ENCODE results near the gene LRRC4C. TPM values are rescaled to one million over a fixed set of nuclear protein-coding genes. Genes with fewer than 3 reads are reported as not detected.

LRRC4C gene
- total and polyA plus RNA-seq, 2 donors (not counting 3 experiments of a cell fraction or from before 2014, with no cell fraction given) = not detected

DNA sequence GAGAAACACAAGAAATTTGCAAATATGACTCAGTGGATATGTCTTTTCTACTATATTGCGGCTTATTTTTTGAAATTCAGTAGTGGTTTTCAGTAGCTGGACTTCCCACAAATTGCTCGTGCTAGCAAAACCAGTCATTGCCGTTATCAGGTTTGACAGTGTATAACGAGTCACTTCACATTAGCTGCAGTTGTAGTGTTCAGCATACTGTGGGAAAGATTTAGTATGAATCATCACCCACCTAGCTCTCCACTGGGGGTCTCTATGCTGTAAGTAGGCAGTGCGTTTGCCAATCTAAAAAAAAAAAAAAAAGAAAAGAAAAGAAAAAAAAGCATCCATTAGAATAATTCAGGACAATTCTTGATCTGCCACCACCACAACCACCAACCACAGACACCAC lies 1318.9 kb downstream of the LRRC4C start:
- FAIRE-seq (no peak), DNase-seq (ENCODE audit: low read depth, low spot score) (no peak)
- no peaks in the 10 kb centered on the region for H3K9me1 ChIP-seq (replicated peaks; ENCODE audit: control insufficient read depth, extremely low read depth, insufficient read depth, low read length)
- POLR2A ChIA-PET = no interaction called here
- H3K36me3 ChIP-seq (ENCODE audit: control insufficient read depth in 2 of 2, extremely low read depth in 1 of 2, insufficient read depth in 2 of 2, low read length in 2 of 2) = no peaks in the 10 kb centered on the region
- H3K4me1 ChIP-seq (ENCODE audit: control insufficient read depth, extremely low read depth, insufficient read depth, low read length) = no peaks in the 10 kb centered on the region
- H3K27ac ChIP-seq (ENCODE audit: insufficient read depth, low read depth, low read length) = no peak overlapping the region
- H3K9me3 ChIP-seq (replicated peaks; ENCODE audit: control insufficient read depth, insufficient read depth, low read length) = no peaks in the 10 kb centered on the region
- CTCF ChIA-PET = no interaction called here
- no peak overlapping the region for H3K4me3 ChIP-seq (replicated peaks in 1 of 3; ENCODE audit: insufficient read depth in 1 of 3, low read depth in 1 of 3, low read length in 3 of 3)
- TF ChIP-seq MAX (IDR thresholded peaks at IDR 0.05; ENCODE audit: insufficient read depth, insufficient read length) = no peak
- no peak for TF ChIP-seq EZH2 (IDR thresholded peaks at IDR 0.05; ENCODE audit: borderline replicate concordance, low read depth, low read length, severe bottlenecking)
- TF ChIP-seq MYC (IDR thresholded peaks at IDR 0.05; ENCODE audit: low read depth, low read length) = no peak
- no peak for TF ChIP-seq JUN (IDR thresholded peaks at IDR 0.05; ENCODE audit: borderline replicate concordance, insufficient read depth, insufficient read length, low read depth)
- no peak for TF ChIP-seq CTCF (IDR thresholded peaks at IDR 0.05; ENCODE audit: extremely low read depth in 1 of 2, insufficient read depth in 1 of 2, low read depth in 1 of 2, low read length in 2 of 2)
- TF ChIP-seq FOS (IDR thresholded peaks at IDR 0.05; ENCODE audit: borderline replicate concordance, insufficient read depth, low read length) = no peak
- TF ChIP-seq POLR2AphosphoS5 (IDR thresholded peaks at IDR 0.05; ENCODE audit: insufficient read depth, low read depth, low read length) = no peak
- TF ChIP-seq POLR2A (IDR thresholded peaks at IDR 0.05; ENCODE audit: low read depth, low read length) = no peak
- BruUV-seq (replicated peaks) = no TSS peak
- intact Hi-C loops (cut with micrococcal nuclease) = no loop called here
- no peak overlapping the region for H3K9ac ChIP-seq (replicated peaks; ENCODE audit: extremely low read depth, insufficient read depth, low read length)
- no peak overlapping the region for H3K4me2 ChIP-seq (ENCODE audit: insufficient read depth, low read length)
- H3K79me2 ChIP-seq (ENCODE audit: control insufficient read depth, insufficient read depth, low read length) = no peaks in the 10 kb centered on the region
- no peaks in the 10 kb centered on the region for H3K27me3 ChIP-seq (ENCODE audit: control insufficient read depth in 2 of 2, insufficient read depth in 2 of 2, low read length in 2 of 2)
- no peaks in the 10 kb centered on the region for H4K20me1 ChIP-seq (replicated peaks; ENCODE audit: control insufficient read depth, extremely low read depth, insufficient read depth, low read length)
- no peak overlapping the region for H2AFZ ChIP-seq (ENCODE audit: low read depth, low read length)
- dilution Hi-C loops (cut with MboI; ENCODE audit: extremely low pct_ligation_motif_present, low sequenced_read_pairs) = no loop called here

All from endothelial cell of umbilical vein (primary cell).